H1 (cell line): ENCODE data around the gene TMEM258. TPM values are rescaled to one million over a fixed set of nuclear protein-coding genes. Genes with fewer than 3 reads are reported as not detected.

Source experiments
- CTCF ChIA-PET: fragments of 300-600 bp; sonication (Branson Sonifier 250); formaldehyde crosslinking; loops from one replicate; lab custom pipeline; 2021; ENCODE audit not compliant: partially characterized antibody; lab: Charles Lee
- POLR2A ChIA-PET: fragments of 300-600 bp; sonication (Branson Sonifier 250); formaldehyde crosslinking; loops from one replicate; lab custom pipeline; 2021; ENCODE audit warnings: inconsistent platforms; ENCODE audit not compliant: partially characterized antibody; lab: Charles Lee
- DNase-seq, 2 experiments: peaks; one replicate each; pipeline versions ENCODE4 v3.0.0 to v3.0.0-alpha.2; 2010 to 2022; ENCODE audit warnings: low spot score in 2 of 2, low read depth in 1 of 2, mixed read lengths in 1 of 2
- FAIRE-seq: peaks from 2 replicates; lab custom pipeline; 2011; peaks lifted over from hg19 to GRCh38; lab: Jason Lieb, UNC
- H2AFZ ChIP-seq: 2 replicates; pipeline ENCODE4 v1.8.1; 2012; ENCODE audit warnings: low read length, inconsistent platforms
- H2AK5ac ChIP-seq: 2 replicates; pipeline ENCODE4 v1.6.1; 2013; ENCODE audit warnings: low read depth, low read length
- H2BK120ac ChIP-seq: replicated peaks from 2 replicates; pipeline ENCODE3; 2013; ENCODE audit warnings: low read depth, low read length, inconsistent platforms
- H2BK12ac ChIP-seq: 2 replicates; pipeline ENCODE4 v1.6.1; 2013; ENCODE audit warnings: low read depth, low read length
- H2BK15ac ChIP-seq: 2 replicates; pipeline ENCODE4 v1.6.1; 2013; ENCODE audit warnings: low read length
- H2BK20ac ChIP-seq: 2 replicates; pipeline ENCODE4 v1.6.1; 2013; ENCODE audit warnings: low read length
- H2BK5ac ChIP-seq: 2 replicates; pipeline ENCODE4 v1.6.1; 2013; ENCODE audit warnings: low read depth, low read length
- H3K14ac ChIP-seq: 2 replicates; pipeline ENCODE4 v1.6.1; 2013; ENCODE audit warnings: inconsistent platforms; ENCODE audit not compliant: insufficient read length
- H3K18ac ChIP-seq: 2 replicates; pipeline ENCODE4 v1.6.1; 2013; ENCODE audit warnings: low read length; ENCODE audit errors: extremely low read depth
- H3K23ac ChIP-seq: 2 replicates; pipeline ENCODE4 v1.6.1; 2013; ENCODE audit warnings: inconsistent platforms; ENCODE audit not compliant: insufficient read length
- H3K23me2 ChIP-seq: 2 replicates; pipeline ENCODE4 v1.6.1; 2013; ENCODE audit warnings: low read depth, low read length
- H3K27ac ChIP-seq: 2 replicates; pipeline ENCODE4 v1.6.1; 2011; ENCODE audit warnings: low read depth, low read length, inconsistent platforms
- H3K27me3 ChIP-seq, 4 experiments: replicated peaks in 1 of 4; 1 replicate in 1 of 4; 2 replicates in 3 of 4; pipeline versions ENCODE4 v1.6.1 to v1.8.1; 2011 to 2013; ENCODE audit warnings: low read length in 3 of 4, mild to moderate bottlenecking in 3 of 4, inconsistent platforms in 2 of 4, mixed read lengths in 2 of 4, moderate library complexity in 1 of 4; ENCODE audit not compliant: control insufficient read depth in 3 of 4, insufficient read depth in 3 of 4; ENCODE audit errors: extremely low read depth in 1 of 4
- H3K36me3 ChIP-seq, 4 experiments: 2 replicates each; pipeline versions ENCODE4 v1.6.1 to v1.8.1; 2011 to 2013; ENCODE audit warnings: mild to moderate bottlenecking in 4 of 4, low read length in 3 of 4, moderate library complexity in 2 of 4, control low read depth in 1 of 4, inconsistent platforms in 1 of 4; ENCODE audit not compliant: insufficient read depth in 4 of 4, control insufficient read depth in 2 of 4
- H3K4ac ChIP-seq: replicated peaks from 2 replicates; pipeline ENCODE3; 2013; ENCODE audit warnings: low read length, low read depth, mixed read lengths, inconsistent platforms; ENCODE audit not compliant: insufficient read length
- H3K4me1 ChIP-seq, 4 experiments: replicated peaks in 1 of 4; 1 replicate in 1 of 4; 2 replicates in 3 of 4; pipeline versions ENCODE4 v1.6.1 to v1.8.1; 2011 to 2013; ENCODE audit warnings: low read length in 3 of 4, inconsistent platforms in 2 of 4, mixed read lengths in 1 of 4; ENCODE audit not compliant: insufficient read depth in 4 of 4, control insufficient read depth in 3 of 4
- H3K4me2 ChIP-seq, 2 experiments: 2 replicates each; pipeline versions ENCODE4 v1.6.1 to v1.8.1; 2011 to 2013; ENCODE audit warnings: low read depth in 2 of 2, low read length in 2 of 2, control low read depth in 1 of 2, inconsistent platforms in 1 of 2, mild to moderate bottlenecking in 1 of 2; ENCODE audit not compliant: insufficient read depth in 1 of 2
- H3K4me3 ChIP-seq, 4 experiments: fragments of 200-600, 300-600 bp in 1 of 4; sonication (generic), shearing (Covaris generic), sonication (Bioruptor Twin) in 1 of 4; 2 replicates each; pipeline versions ENCODE4 v1.5.1 to v1.8.1; 2011 to 2016; ENCODE audit warnings: low read length in 4 of 4, low read depth in 3 of 4, control low read depth in 2 of 4, inconsistent platforms in 2 of 4, mild to moderate bottlenecking in 2 of 4, mixed read lengths in 1 of 4, moderate library complexity in 1 of 4; ENCODE audit not compliant: insufficient read depth in 2 of 4; ENCODE audit errors: extremely low read depth in 1 of 4
- H3K56ac ChIP-seq: replicated peaks from 2 replicates; pipeline ENCODE3; 2013; ENCODE audit warnings: low read depth, mild to moderate bottlenecking, mixed read lengths, low read length, inconsistent platforms; ENCODE audit not compliant: insufficient read length
- H3K79me1 ChIP-seq: 2 replicates; pipeline ENCODE4 v1.6.1; 2013; ENCODE audit warnings: low read depth, low read length, control low read depth
- H3K79me2 ChIP-seq, 2 experiments: 2 replicates each; pipeline versions ENCODE4 v1.6.1 to v1.8.1; 2012 to 2013; ENCODE audit warnings: low read length in 2 of 2, mild to moderate bottlenecking in 2 of 2, inconsistent platforms in 1 of 2; ENCODE audit not compliant: insufficient read depth in 2 of 2, control insufficient read depth in 1 of 2
- H3K9ac ChIP-seq, 4 experiments: replicated peaks in 1 of 4; 1 replicate in 1 of 4; 2 replicates in 3 of 4; pipeline versions ENCODE4 v1.6.1 to v1.8.1; 2011 to 2013; ENCODE audit warnings: low read depth in 3 of 4, low read length in 3 of 4, control low read depth in 2 of 4, mild to moderate bottlenecking in 2 of 4, moderate library complexity in 2 of 4, inconsistent platforms in 1 of 4; ENCODE audit errors: extremely low read depth in 1 of 4
- H3K9me3 ChIP-seq, 2 experiments: 2 replicates each; pipeline versions ENCODE4 v1.6.1 to v1.8.1; 2012 to 2013; ENCODE audit warnings: mild to moderate bottlenecking in 2 of 2, moderate library complexity in 2 of 2, control low read depth in 1 of 2, inconsistent platforms in 1 of 2, low read depth in 1 of 2, low read length in 1 of 2, mixed read lengths in 1 of 2; ENCODE audit not compliant: insufficient read depth in 2 of 2
- H4K20me1 ChIP-seq, 2 experiments: replicated peaks in 1 of 2; 2 replicates each; pipeline versions ENCODE3 to v1.8.1; 2011 to 2013; ENCODE audit warnings: inconsistent platforms in 2 of 2, low read length in 2 of 2, mild to moderate bottlenecking in 1 of 2; ENCODE audit not compliant: insufficient read depth in 2 of 2, control insufficient read depth in 1 of 2
- H4K5ac ChIP-seq: 2 replicates; pipeline ENCODE4 v1.6.1; 2013; ENCODE audit warnings: low read length, low read depth, mixed read lengths, inconsistent platforms; ENCODE audit not compliant: insufficient read length
- H4K8ac ChIP-seq: 2 replicates; pipeline ENCODE4 v1.8.0; 2013; ENCODE audit warnings: mild to moderate bottlenecking, moderate library complexity, low read length, inconsistent platforms; ENCODE audit not compliant: insufficient read depth; ENCODE audit errors: extremely low read depth
- H4K91ac ChIP-seq: replicated peaks from 2 replicates; pipeline ENCODE3; 2013; ENCODE audit warnings: low read length, mixed read lengths, inconsistent platforms; ENCODE audit not compliant: insufficient read length
- CTBP2 ChIP-seq: IDR thresholded peaks from 2 replicates; pipeline ENCODE4 v1.7.0; 2011; ENCODE audit warnings: borderline replicate concordance, mild to moderate bottlenecking, moderate library complexity, mixed read lengths, low read length; ENCODE audit not compliant: insufficient read depth, insufficient read length
- E2F6 ChIP-seq: IDR thresholded peaks from 2 replicates; pipeline ENCODE4 v1.6.1; 2012; ENCODE audit warnings: inconsistent platforms
- MAX ChIP-seq: IDR thresholded peaks from 2 replicates; pipeline ENCODE4 v1.6.1; 2012; ENCODE audit warnings: inconsistent platforms
- SIX5 ChIP-seq: IDR thresholded peaks from 2 replicates; pipeline ENCODE4 v1.6.1; 2011; ENCODE audit warnings: mild to moderate bottlenecking, low read depth, low read length
- ZNF274 ChIP-seq: IDR thresholded peaks from 2 replicates; pipeline ENCODE4 v1.7.0; 2012; ENCODE audit warnings: low read length, borderline replicate concordance; ENCODE audit errors: extremely low read depth
- WGBS, 2 experiments: shearing (Covaris generic) in 1 of 2; methylation state at CpG; one replicate each; pipeline versions ENCODE4 v1.1.6 to v1.1.7; 2013 to 2015; ENCODE audit warnings: low lambda C conversion rate in 2 of 2, mixed read lengths in 2 of 2, inconsistent platforms in 1 of 2, low coverage in 1 of 2, missing lambda C conversion rate in 1 of 2; ENCODE audit not compliant: insufficient replicate concordance in 2 of 2, insufficient coverage in 1 of 2, insufficient read length in 1 of 2; ENCODE audit errors: extremely low coverage in 1 of 2, missing lambda C conversion rate in 1 of 2; 5-methylcytosine and 5-hydroxymethylcytosine counted together
- polyA plus RNA-seq, 7 experiments: library from polyadenylated mRNA; depleted of rRNA in 3 of 7; stranded (reverse) in 5 of 7; unstranded in 2 of 7; fragments of >200 nt in 5 of 7; fragments of 200-250 nt in 2 of 7; gene quantifications; 1 replicate in 5 of 7; 2 replicates in 1 of 7; 4 replicates in 1 of 7; pipeline versions ENCODE4 v1.2.1 to v1.2.3, GENCODE V29; 2011 to 2013; ENCODE audit warnings: missing spikeins in 2 of 7, mixed read lengths in 2 of 7
- total RNA-seq: library from RNA; stranded (reverse); fragmentation: NEBNext Ultra II Directional; extraction: Animal tissue kit (Norgen Biotek cat#: 25700); gene quantifications from 2 replicates; pipeline ENCODE4 v1.2.1, GENCODE V29; 2021

Gene TMEM258
- total and polyA plus RNA-seq, 2 of the 8 experiments (the other 6 are each of a cell fraction or from before 2014, with no cell fraction given): 186 to 759 TPM

DNA sequence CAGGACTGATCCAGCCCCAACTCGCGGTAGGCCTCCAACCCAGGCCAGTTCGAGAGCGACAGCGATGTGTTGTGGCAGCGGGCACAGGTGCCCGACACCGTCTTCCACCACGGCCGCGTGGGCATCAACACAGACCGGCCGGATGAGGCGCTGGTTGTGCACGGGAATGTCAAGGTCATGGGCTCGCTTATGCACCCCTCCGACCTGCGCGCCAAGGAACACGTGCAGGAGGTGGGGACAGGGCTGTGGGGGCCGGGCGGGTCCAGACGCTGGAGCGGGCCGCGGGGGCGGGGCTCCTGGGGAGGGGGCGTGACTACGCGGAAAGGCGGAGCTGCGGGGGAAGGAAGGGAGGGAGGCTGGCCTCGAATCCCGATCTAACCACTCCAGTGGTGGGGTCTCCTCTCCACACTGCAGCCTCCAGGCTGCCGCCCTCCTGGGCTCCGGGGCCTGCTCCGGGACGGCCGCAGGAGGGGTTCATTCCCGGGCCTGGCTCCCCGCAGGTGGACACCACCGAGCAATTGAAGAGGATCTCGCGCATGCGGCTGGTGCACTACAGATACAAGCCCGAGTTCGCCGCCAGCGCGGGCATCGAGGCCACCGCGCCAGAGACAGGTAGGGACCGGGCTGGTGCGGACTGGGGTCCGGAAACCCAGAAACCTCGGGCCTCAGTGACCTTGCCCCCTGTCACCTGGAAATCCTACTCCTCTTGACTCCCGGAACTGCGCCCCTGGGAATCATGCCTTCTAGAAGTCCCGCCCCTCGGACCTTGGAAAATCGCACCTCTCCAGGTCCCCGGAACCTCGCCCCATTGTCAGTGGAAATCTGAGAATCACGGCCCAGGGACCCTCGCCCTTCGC, 14.9 kb downstream of the TMEM258 start:
- no peak overlapping the region for H4K91ac ChIP-seq
- no peaks in the 10 kb centered on the region; a peak in 1 of 7 replicates for H3K27me3 ChIP-seq
- H3K36me3 ChIP-seq: no peaks in the 10 kb centered on the region
- ChIA-PET CTCF (interaction anchor here (0.9 to 7.2 kb wide), 12 partner anchors 10 to 316 kb away, joined by 3 to 48 read pairs (median 6); partner anchors contain the start of genes FEN1, MYRF and TMEM258), POLR2A (interaction anchor here (0.8 to 2.1 kb wide), 3 partner anchors 10 to 18 kb away, joined by 3 to 5 read pairs (median 5); partner anchors contain the start of genes FEN1 and TMEM258)
- no peak overlapping the region for H3K9ac ChIP-seq
- H3K4me1 ChIP-seq: peaks cover 0 to 8% (median 6%) of the 10 kb centered on the region in 4 experiments; a peak in 6 of 7 replicates
- H3K4me2 ChIP-seq: 0 out of 4 replicates have a peak overlapping the region, but pooled peaks of 1 of the 2 experiments have one; percentile 12
- H2BK15ac ChIP-seq: no peak overlapping the region
- no peaks in the 10 kb centered on the region for H3K79me1 ChIP-seq
- 85% methylated on average over 41 of the region's 67 CpGs; no CpG with 5 or more reads in 1 of the 2 experiments for WGBS, 2 experiments
- no peak overlapping the region for H3K23ac ChIP-seq
- no peak overlapping the region for H2BK12ac ChIP-seq
- no peak overlapping the region for H3K18ac ChIP-seq
- DNase-seq (peak in 1 of 2 experiments; percentile 92), FAIRE-seq (no peak)
- no peaks in the 10 kb centered on the region for H3K23me2 ChIP-seq
- 0 out of 2 replicates have a peak overlapping the region, but pooled peaks have one; percentile 41 for H3K27ac ChIP-seq
- H4K5ac ChIP-seq: no peak overlapping the region
- peak; percentile 77 for TF ChIP-seq MAX
- TF ChIP-seq CTBP2: no peak
- no peak for TF ChIP-seq ZNF274
- TF ChIP-seq SIX5: no peak
- 0 out of 2 replicates have a peak, but pooled peaks have one; percentile 42 for TF ChIP-seq E2F6
- no peak overlapping the region for H3K14ac ChIP-seq
- no peak overlapping the region for H2AK5ac ChIP-seq
- no peak overlapping the region for H3K4me3 ChIP-seq
- H3K56ac ChIP-seq: no peak overlapping the region
- 0 out of 2 replicates have a peak overlapping the region, but pooled peaks have one; percentile 5 for H2BK5ac ChIP-seq
- no peak overlapping the region for H2BK20ac ChIP-seq
- no peak overlapping the region for H2AFZ ChIP-seq
- H3K9me3 ChIP-seq: no peaks in the 10 kb centered on the region
- H3K4ac ChIP-seq: no peak overlapping the region
- H2BK120ac ChIP-seq: no peak overlapping the region
- H4K8ac ChIP-seq: peak overlapping the region; percentile 52; the same call in 1 of the 2 replicates
- no peaks in the 10 kb centered on the region for H3K79me2 ChIP-seq
- H4K20me1 ChIP-seq: no peaks in the 10 kb centered on the region
